Fibroblast of lung (primary cell): ENCODE results near the gene RBM39. TPM values are rescaled to one million over a fixed set of nuclear protein-coding genes. Genes with fewer than 3 reads are reported as not detected.

ENCODE experiments used
- DNase-seq, 2 donors: peaks; one replicate each; pipeline versions ENCODE4 v3.0.0 to v3.0.0-alpha.2; 2010; ENCODE audit warnings: low read depth in 2 of 2
- H2AFZ ChIP-seq: 2 replicates; pipeline ENCODE4 v1.5.1; 2012; ENCODE audit warnings: low read length, control low read depth, inconsistent platforms
- H3K27ac ChIP-seq: 2 replicates; pipeline ENCODE4 v1.5.1; 2011; ENCODE audit warnings: low read length, control low read depth; ENCODE audit not compliant: insufficient read depth
- H3K27me3 ChIP-seq: 2 replicates; pipeline ENCODE4 v1.5.1; 2011; ENCODE audit warnings: mild to moderate bottlenecking, low read length; ENCODE audit not compliant: control insufficient read depth, insufficient read depth
- H3K36me3 ChIP-seq: 2 replicates; pipeline ENCODE4 v1.5.1; 2011; ENCODE audit warnings: low read length; ENCODE audit not compliant: control insufficient read depth, insufficient read depth
- H3K4me1 ChIP-seq: 2 replicates; pipeline ENCODE4 v1.5.1; 2011; ENCODE audit warnings: low read length; ENCODE audit not compliant: control insufficient read depth, insufficient read depth; ENCODE audit errors: extremely low read depth
- H3K4me2 ChIP-seq: 2 replicates; pipeline ENCODE4 v1.5.1; 2011; ENCODE audit warnings: low read length, control low read depth; ENCODE audit not compliant: insufficient read depth; ENCODE audit errors: extremely low read depth
- H3K4me3 ChIP-seq, 4 experiments: fragments of 200-600 bp in 1 of 4; sonication (generic) in 1 of 4; replicated peaks in 1 of 4; 2 replicates each; pipeline ENCODE4 v1.5.1; 2011 to 2016; ENCODE audit warnings: low read length in 4 of 4, low read depth in 3 of 4, mild to moderate bottlenecking in 3 of 4, control low read depth in 2 of 4, inconsistent platforms in 1 of 4, mixed read lengths in 1 of 4; ENCODE audit not compliant: insufficient read depth in 1 of 4; ENCODE audit errors: control extremely low read depth in 1 of 4
- H3K79me2 ChIP-seq: 2 replicates; pipeline ENCODE4 v1.5.1; 2012; ENCODE audit warnings: mild to moderate bottlenecking, low read length, inconsistent platforms; ENCODE audit not compliant: control insufficient read depth, insufficient read depth
- H3K9ac ChIP-seq: 2 replicates; pipeline ENCODE4 v1.5.1; 2011; ENCODE audit warnings: mild to moderate bottlenecking, low read length, control low read depth; ENCODE audit not compliant: insufficient read depth
- H3K9me3 ChIP-seq: 2 replicates; pipeline ENCODE4 v1.5.1; 2012; ENCODE audit warnings: low read depth, low read length; ENCODE audit not compliant: control insufficient read depth, insufficient read depth
- H4K20me1 ChIP-seq: 2 replicates; pipeline ENCODE4 v1.5.1; 2011; ENCODE audit warnings: low read length; ENCODE audit not compliant: control insufficient read depth, insufficient read depth; ENCODE audit errors: extremely low read depth
- EZH2 ChIP-seq: IDR thresholded peaks from 2 replicates; pipeline ENCODE4 v1.5.1; 2012; ENCODE audit warnings: low read length, control low read depth, mild to moderate bottlenecking; ENCODE audit errors: missing control alignments
- polyA plus RNA-seq, 2 donors: library from polyadenylated mRNA; depleted of rRNA in 1 of 2; stranded (reverse) in 1 of 2; unstranded in 1 of 2; fragments of >200 nt; gene quantifications; 2 replicates each; pipeline ENCODE4 v1.2.1, GENCODE V29; 2011 to 2012; ENCODE audit warnings: missing spikeins in 1 of 2
- total RNA-seq: library from RNA; depleted of rRNA; stranded (reverse); fragments of >200 nt; gene quantifications from 2 replicates; pipeline ENCODE4 v1.2.1, GENCODE V29; 2014
- TF ChIP-seq, protein P1 (sequence below), 2 donors: IDR thresholded peaks in 1 of 2; conservative IDR thresholded peaks in 1 of 2; 1 replicate in 1 of 2; 2 replicates in 1 of 2; pipeline ENCODE4 v1.5.1; 2011 to 2012; ENCODE audit warnings: low read length in 2 of 2, control low read depth in 1 of 2, inconsistent platforms in 1 of 2, low read depth in 1 of 2, mild to moderate bottlenecking in 1 of 2

The RBM39 gene
- total and polyA plus RNA-seq, 2 donors (not counting 1 experiment from before 2014, with no cell fraction given): 57.7 to 465 TPM

GRCh38 chr20:35743693-35744491, 1.8 kb upstream of the RBM39 start:
- Histone ChIP-seq H3K79me2 (peaks cover 36% of the 10 kb centered on the region), H3K9ac (no peak overlapping the region), H3K27me3 (no peaks in the 10 kb centered on the region), H4K20me1 (peaks cover 4% of the 10 kb centered on the region), H3K4me2 (peak overlapping the region; percentile 92), H3K36me3 (peaks cover 4% of the 10 kb centered on the region), H3K4me3 (no peak overlapping the region), H3K9me3 (no peaks in the 10 kb centered on the region), H2AFZ (no peak overlapping the region), H3K27ac (peak overlapping the region; percentile 99), H3K4me1 (peaks cover 3% of the 10 kb centered on the region)
- TF ChIP-seq, protein P1, sequence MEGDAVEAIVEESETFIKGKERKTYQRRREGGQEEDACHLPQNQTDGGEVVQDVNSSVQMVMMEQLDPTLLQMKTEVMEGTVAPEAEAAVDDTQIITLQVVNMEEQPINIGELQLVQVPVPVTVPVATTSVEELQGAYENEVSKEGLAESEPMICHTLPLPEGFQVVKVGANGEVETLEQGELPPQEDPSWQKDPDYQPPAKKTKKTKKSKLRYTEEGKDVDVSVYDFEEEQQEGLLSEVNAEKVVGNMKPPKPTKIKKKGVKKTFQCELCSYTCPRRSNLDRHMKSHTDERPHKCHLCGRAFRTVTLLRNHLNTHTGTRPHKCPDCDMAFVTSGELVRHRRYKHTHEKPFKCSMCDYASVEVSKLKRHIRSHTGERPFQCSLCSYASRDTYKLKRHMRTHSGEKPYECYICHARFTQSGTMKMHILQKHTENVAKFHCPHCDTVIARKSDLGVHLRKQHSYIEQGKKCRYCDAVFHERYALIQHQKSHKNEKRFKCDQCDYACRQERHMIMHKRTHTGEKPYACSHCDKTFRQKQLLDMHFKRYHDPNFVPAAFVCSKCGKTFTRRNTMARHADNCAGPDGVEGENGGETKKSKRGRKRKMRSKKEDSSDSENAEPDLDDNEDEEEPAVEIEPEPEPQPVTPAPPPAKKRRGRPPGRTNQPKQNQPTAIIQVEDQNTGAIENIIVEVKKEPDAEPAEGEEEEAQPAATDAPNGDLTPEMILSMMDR (conservative IDR thresholded peaks at IDR 0.05 in 1 of 2, IDR thresholded peaks at IDR 0.05 in 1 of 2; ENCODE audit: low read depth in 1 of 2, low read length in 2 of 2): no peak
- TF ChIP-seq EZH2: no peak
- no peak for DNase-seq

GRCh38 chr20:35742741-35743523, 872 bp upstream of the RBM39 start:
- no peak overlapping the region for H2AFZ ChIP-seq

More at GRCh38 chr20:35742741-35743523, 872 bp upstream of the RBM39 start:
- H3K4me1 ChIP-seq: peaks cover 3% of the 10 kb centered on the region
- H3K4me2 ChIP-seq: peak overlapping the region; percentile 92
- no peak for TF ChIP-seq EZH2
- TF ChIP-seq, protein P1 (conservative IDR thresholded peaks at IDR 0.05 in 1 of 2, IDR thresholded peaks at IDR 0.05 in 1 of 2; ENCODE audit: low read depth in 1 of 2, low read length in 2 of 2): no peak
- peak overlapping the region; percentile 69 to 91 (median 82) for H3K4me3 ChIP-seq
- peaks cover 10% of the 10 kb centered on the region for H4K20me1 ChIP-seq
- H3K27ac ChIP-seq: peak overlapping the region; percentile 99
- no peaks in the 10 kb centered on the region for H3K9me3 ChIP-seq
- H3K79me2 ChIP-seq: peaks cover 45% of the 10 kb centered on the region
- H3K36me3 ChIP-seq: peaks cover 8% of the 10 kb centered on the region
- H3K9ac ChIP-seq: peak overlapping the region; percentile 92
- peak; percentile 30 to 43 for DNase-seq
- no peaks in the 10 kb centered on the region for H3K27me3 ChIP-seq
